ENCODE measurements around the gene AGAP2.

AGAP2 gene

DNA sequence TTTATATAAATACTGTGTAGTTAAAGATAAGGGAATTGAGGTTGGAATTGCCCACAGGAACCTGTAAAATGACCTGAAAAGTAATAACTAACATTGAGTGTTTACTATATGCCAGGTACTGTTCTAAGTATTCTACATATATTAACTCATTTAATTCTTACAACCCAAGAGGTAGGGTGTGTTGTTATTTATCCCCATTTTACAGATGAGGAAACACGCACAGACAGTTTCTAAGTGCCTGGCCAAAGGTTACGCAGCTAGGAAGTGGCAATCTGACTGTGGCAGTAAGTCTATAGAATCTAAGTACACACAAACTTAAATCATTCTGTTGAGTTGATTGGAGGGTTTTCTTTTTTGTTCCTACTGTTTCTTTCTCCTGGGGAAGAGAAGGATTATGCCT, 5.2 kb upstream of the AGAP2 start:
- no peaks in the 10 kb centered on the region for H3K79me2 ChIP-seq (ENCODE audit: control insufficient read depth, insufficient read depth, low read length, unreplicated experiment)
- peaks cover 26% of the 10 kb centered on the region for H3K27me3 ChIP-seq (ENCODE audit: insufficient read depth, low read length)
- H3K4me3 ChIP-seq (ENCODE audit: low read depth, low read length), result no peak overlapping the region
- no peak overlapping the region for H3K27ac ChIP-seq (ENCODE audit: low read depth, low read length)
- H3K36me3 ChIP-seq (ENCODE audit: insufficient read depth, low read length), result peaks cover 17% of the 10 kb centered on the region; the same call in 1 of the 2 replicates
- no peak overlapping the region for H2AFZ ChIP-seq (ENCODE audit: low read length, unreplicated experiment)
- no peaks in the 10 kb centered on the region for H3K4me1 ChIP-seq (ENCODE audit: control insufficient read depth, insufficient read depth, low read length, unreplicated experiment)

DNA sequence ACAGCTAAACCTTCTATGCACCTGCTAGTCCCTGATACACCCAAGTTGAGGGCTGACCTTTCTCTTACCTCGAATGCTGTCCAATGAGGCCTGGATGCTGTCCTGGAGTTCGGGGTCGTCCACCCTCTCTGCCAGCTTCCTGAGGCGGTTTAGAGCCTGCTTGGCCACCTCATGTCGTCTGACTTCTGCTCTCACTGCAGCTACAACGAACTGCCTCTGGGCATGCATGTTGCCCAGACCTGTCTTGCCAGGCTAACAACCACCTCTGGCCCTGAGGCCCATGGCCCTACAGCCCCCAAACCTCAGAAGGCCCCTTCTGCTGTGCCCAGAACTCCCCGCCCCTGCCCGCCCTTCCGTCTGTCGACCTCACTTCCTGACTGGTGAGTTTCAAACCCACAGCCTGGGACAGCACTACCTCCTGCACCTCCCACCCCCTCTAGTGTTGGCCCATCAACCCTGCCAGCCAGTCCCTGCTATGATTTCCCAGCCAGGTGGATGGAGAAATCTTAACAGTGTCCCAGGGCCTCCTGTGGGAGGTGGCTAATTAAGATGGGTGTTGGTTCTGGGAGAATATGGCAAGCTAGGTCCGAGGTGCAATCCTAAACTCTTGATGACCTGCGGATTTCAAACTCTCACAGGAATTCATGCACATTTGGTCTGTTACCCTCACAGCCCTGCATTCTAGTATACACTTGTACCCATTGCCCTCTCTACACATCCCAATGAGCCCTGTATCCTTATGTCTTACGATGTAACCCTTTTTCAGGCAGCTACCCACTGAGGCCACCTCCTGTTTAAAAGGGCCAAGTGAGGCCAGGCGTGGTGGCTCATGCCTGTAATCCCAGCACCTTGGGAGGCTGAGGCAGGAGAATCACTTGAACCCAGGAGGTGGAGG, 3.5 kb upstream of the AGAP2 start:
- peaks cover 42% of the 10 kb centered on the region for H3K27me3 ChIP-seq (ENCODE audit: insufficient read depth, low read length)
- H3K4me3 ChIP-seq (ENCODE audit: low read depth, low read length), result no peak overlapping the region
- no peaks in the 10 kb centered on the region for H3K79me2 ChIP-seq (ENCODE audit: control insufficient read depth, insufficient read depth, low read length, unreplicated experiment)
- H3K36me3 ChIP-seq (ENCODE audit: insufficient read depth, low read length), result peaks cover 9% of the 10 kb centered on the region; the same call in 1 of the 2 replicates
- no peak overlapping the region for H2AFZ ChIP-seq (ENCODE audit: low read length, unreplicated experiment)
- H3K4me1 ChIP-seq (ENCODE audit: control insufficient read depth, insufficient read depth, low read length, unreplicated experiment), result peaks cover 6% of the 10 kb centered on the region
- H3K27ac ChIP-seq (ENCODE audit: low read depth, low read length), result no peak overlapping the region

DNA sequence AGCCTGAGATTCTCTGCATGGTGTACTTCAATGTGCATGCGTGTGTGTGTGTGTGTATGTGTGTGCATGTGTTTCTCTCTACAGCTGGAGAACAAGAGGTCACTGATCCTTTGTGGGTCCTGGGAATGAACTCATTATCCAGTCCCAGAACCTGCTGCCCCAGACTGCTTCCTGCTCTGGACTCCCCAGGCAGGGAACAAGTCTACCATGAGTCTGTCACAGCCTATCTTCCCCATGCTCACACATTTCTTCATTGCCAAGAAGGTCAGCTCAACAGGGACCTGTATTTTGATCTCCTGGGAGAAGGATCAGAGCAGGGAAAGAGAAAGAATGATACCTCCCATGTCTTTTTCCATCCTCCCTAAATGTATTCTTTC, 2.9 kb upstream of the AGAP2 start:
- Histone ChIP-seq H2AFZ (ENCODE audit: low read length, unreplicated experiment) (no peak overlapping the region), H3K27me3 (ENCODE audit: insufficient read depth, low read length) (peaks cover 49% of the 10 kb centered on the region), H3K79me2 (ENCODE audit: control insufficient read depth, insufficient read depth, low read length, unreplicated experiment) (no peaks in the 10 kb centered on the region), H3K4me3 (ENCODE audit: low read depth, low read length) (no peak overlapping the region), H3K27ac (ENCODE audit: low read depth, low read length) (no peak overlapping the region), H3K36me3 (ENCODE audit: insufficient read depth, low read length) (peaks cover 6% of the 10 kb centered on the region; the same call in 1 of the 2 replicates), H3K4me1 (ENCODE audit: control insufficient read depth, insufficient read depth, low read length, unreplicated experiment) (peaks cover 10% of the 10 kb centered on the region)

DNA sequence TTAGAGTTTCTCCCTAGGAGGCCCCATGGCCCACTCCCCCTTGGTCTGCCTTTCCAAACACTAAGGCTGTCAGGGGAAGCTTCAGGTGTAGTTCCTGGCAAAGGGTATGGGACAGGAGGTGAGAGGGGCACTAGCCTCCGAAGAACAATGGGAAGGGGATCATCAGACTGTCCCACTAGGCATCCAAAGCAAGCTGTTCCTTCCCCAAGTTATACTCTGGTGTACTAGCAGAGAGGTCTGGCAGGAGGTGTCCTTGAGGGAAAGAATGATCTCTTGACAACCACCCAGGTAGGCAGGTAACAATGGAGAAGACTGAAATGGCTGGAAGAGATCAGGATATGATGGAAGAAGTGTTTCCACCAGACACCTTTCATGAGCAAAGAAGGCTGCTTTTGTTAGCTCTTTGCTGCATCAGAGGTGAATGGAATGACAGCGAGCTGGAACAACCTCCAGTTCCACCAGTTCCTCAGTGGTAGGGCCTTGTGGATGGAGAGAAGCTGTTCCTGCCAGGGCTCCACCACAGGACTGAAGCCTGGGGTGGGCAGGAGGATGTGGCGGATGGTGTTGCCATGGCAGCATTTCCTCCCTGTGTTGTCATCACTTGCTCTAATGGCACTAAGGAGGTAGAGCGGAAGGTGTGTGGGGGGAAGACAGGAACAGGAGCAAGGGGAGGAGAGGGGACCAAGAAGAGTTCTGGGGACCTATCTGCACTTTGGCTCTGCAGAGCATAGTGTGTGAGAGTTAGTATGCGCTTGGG, 2.3 kb upstream of the AGAP2 start:
- peaks cover 54% of the 10 kb centered on the region for H3K27me3 ChIP-seq (ENCODE audit: insufficient read depth, low read length)
- H3K4me1 ChIP-seq (ENCODE audit: control insufficient read depth, insufficient read depth, low read length, unreplicated experiment), result peaks cover 11% of the 10 kb centered on the region
- H3K79me2 ChIP-seq (ENCODE audit: control insufficient read depth, insufficient read depth, low read length, unreplicated experiment), result no peaks in the 10 kb centered on the region
- H2AFZ ChIP-seq (ENCODE audit: low read length, unreplicated experiment), result no peak overlapping the region
- H3K27ac ChIP-seq (ENCODE audit: low read depth, low read length), result no peak overlapping the region
- H3K36me3 ChIP-seq (ENCODE audit: insufficient read depth, low read length), result 0 out of 2 replicates have a peak, but pooled peaks cover under 1% of the 10 kb centered on the region
- no peak overlapping the region for H3K4me3 ChIP-seq (ENCODE audit: low read depth, low read length)

DNA sequence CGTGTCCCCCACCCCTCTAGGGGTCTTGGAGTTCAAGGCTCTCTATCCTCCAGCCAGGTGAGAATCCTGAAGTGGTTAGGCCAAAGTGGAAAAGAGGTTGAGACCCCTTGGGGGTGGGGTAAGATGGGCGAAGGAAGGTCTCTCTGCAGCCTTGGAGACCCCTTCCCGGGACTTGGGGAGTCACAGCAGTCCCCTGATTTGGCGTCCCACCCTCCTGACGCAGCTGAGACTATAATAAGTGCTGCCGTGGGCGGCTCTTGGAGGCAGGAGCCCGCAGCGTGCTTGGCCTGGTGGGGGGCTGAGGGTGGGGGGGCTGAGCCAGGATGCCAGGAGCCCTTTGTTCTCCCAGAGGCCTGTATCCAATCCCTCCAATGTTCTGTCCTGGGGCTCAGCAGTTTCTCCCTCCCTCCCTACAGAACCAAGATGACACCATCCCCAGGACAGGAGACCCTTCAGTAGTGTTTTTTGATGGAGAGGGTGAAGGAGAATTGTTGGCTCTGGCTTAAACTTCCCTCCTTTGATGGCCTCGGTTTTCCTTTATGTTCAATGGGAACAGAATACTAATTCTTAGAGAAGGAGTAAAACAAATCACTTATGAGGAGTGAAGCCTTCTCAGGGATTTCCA, 1.5 kb upstream of the AGAP2 start:
- peaks cover 14% of the 10 kb centered on the region for H3K4me1 ChIP-seq (ENCODE audit: control insufficient read depth, insufficient read depth, low read length, unreplicated experiment)
- no peak overlapping the region for H3K4me3 ChIP-seq (ENCODE audit: low read depth, low read length)
- H2AFZ ChIP-seq (ENCODE audit: low read length, unreplicated experiment), result no peak overlapping the region
- no peaks in the 10 kb centered on the region for H3K79me2 ChIP-seq (ENCODE audit: control insufficient read depth, insufficient read depth, low read length, unreplicated experiment)
- H3K36me3 ChIP-seq (ENCODE audit: insufficient read depth, low read length), result no peaks in the 10 kb centered on the region
- H3K27ac ChIP-seq (ENCODE audit: low read depth, low read length), result no peak overlapping the region
- H3K27me3 ChIP-seq (ENCODE audit: insufficient read depth, low read length), result peaks cover 61% of the 10 kb centered on the region

DNA sequence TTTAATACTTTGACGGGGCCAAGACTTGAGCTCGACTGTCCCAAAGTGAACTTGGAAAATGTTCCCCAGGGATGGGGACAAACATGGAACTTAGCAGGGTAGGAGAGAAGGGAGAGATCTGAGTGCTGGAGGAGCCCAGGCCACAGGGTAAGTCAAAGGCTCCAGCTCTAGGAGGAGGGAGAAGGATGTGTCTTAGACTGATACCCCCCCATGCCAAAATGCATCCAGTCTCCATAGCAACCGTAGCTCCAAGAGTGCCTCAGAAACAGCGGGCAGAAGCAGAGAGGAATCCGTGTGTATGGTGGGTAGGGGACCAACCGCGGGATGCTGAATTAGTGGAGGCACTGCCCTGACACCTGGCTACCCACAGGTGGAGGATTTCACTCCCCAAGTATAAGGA, 845 bp upstream of the AGAP2 start:
- no peak overlapping the region for H3K4me3 ChIP-seq (ENCODE audit: low read depth, low read length)
- H3K79me2 ChIP-seq (ENCODE audit: control insufficient read depth, insufficient read depth, low read length, unreplicated experiment), result no peaks in the 10 kb centered on the region
- no peak overlapping the region for H2AFZ ChIP-seq (ENCODE audit: low read length, unreplicated experiment)
- H3K27ac ChIP-seq (ENCODE audit: low read depth, low read length), result no peak overlapping the region
- H3K4me1 ChIP-seq (ENCODE audit: control insufficient read depth, insufficient read depth, low read length, unreplicated experiment), result peaks cover 14% of the 10 kb centered on the region
- peaks cover 67% of the 10 kb centered on the region for H3K27me3 ChIP-seq (ENCODE audit: insufficient read depth, low read length)
- no peaks in the 10 kb centered on the region for H3K36me3 ChIP-seq (ENCODE audit: insufficient read depth, low read length)

DNA sequence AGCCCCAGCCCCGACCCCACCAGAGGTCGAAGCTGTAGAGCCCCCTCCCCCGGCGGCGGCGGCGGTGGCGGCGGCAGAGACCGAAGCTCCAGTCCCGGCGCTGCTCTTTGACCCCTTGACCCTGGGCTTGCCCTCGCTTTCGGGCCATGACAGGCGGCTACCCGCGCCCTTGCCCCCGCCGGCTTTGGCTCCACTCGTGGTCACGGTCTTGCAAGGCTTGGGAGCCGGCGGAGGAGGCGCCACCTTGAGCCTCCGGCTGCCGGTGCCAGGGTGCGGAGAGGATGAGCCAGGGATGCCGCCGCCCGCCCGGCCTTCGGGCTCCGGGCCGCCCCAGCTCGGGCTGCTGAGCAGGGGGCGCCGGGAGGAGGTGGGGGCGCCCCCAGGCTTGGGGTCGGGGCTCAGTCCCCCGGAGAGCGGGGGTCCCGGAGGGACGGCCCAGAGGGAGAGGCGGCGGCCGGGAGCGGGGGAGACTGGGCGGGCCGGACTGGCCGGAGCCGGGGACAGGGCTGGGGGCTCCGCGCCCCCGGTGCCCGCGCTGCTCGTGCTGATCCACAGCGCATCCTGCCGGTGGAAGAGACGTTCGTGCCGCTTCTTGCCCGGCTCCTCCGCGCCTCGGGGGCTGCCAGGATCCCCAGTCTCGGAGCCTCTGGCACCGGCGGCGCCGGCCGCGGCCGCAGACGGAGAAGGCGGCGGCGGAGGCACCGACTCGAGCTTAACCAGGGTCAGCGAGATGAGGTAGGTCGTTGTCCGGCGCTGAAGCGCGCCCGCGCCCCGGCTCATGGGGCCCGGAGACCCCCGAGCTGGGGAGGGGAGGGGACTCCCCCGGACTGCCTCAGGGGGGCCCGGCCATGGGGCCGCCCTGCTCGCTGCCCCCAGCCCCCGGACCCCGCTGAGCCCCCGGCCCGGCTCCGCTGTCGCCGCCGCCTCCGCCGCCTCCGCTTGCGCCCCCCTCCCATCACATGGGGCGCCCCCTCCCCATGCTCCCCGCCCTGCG, 778 bp downstream of the AGAP2 start:
- H3K4me1 ChIP-seq (ENCODE audit: control insufficient read depth, insufficient read depth, low read length, unreplicated experiment), result peaks cover 14% of the 10 kb centered on the region
- H3K4me3 ChIP-seq (ENCODE audit: low read depth, low read length), result peak overlapping the region; percentile 68
- no peaks in the 10 kb centered on the region for H3K79me2 ChIP-seq (ENCODE audit: control insufficient read depth, insufficient read depth, low read length, unreplicated experiment)
- peak overlapping the region; percentile 67 for H2AFZ ChIP-seq (ENCODE audit: low read length, unreplicated experiment)
- peaks cover 74% of the 10 kb centered on the region for H3K27me3 ChIP-seq (ENCODE audit: insufficient read depth, low read length)
- H3K36me3 ChIP-seq (ENCODE audit: insufficient read depth, low read length), result no peaks in the 10 kb centered on the region
- H3K27ac ChIP-seq (ENCODE audit: low read depth, low read length), result no peak overlapping the region

DNA sequence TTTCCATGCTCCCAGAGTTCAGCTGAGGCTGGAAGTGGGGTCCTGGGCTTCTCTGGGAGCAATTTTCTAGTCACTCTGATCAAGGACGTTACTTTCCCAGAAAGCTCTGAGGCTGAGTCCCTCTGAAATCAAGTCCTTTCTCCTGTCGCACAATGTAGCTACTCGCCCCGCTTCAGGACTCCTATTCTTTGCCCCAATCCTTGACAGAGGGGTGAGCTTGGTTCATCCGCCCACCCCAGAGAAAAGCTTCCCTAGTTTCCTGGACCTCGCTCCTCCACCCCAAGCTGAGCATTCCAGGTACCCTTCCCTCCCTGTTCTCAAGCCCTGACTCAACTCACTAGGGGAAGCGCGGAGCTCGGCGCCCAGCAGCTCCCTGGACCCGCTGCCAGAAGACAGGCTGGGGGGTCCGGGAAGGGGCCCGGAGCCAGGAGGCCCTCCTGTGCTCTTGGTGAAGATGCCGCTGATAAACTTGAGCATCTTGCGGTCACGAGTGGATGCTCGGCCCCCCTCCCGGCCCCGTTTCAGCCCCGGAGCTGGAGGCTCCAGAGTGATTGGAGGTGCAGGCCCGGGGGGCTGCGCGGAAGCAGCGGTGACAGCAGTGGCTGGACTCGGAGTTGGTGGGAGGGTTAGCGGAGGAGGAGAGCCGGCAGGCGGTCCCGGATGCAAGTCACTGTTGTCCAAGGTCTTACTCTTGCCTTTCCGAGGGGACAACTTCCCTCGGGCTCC, 1.6 kb downstream of the AGAP2 start:
- Histone ChIP-seq H3K4me3 (ENCODE audit: low read depth, low read length) (peak overlapping the region; percentile 68), H3K27ac (ENCODE audit: low read depth, low read length) (no peak overlapping the region), H3K36me3 (ENCODE audit: insufficient read depth, low read length) (no peaks in the 10 kb centered on the region), H3K4me1 (ENCODE audit: control insufficient read depth, insufficient read depth, low read length, unreplicated experiment) (peaks cover 14% of the 10 kb centered on the region), H3K79me2 (ENCODE audit: control insufficient read depth, insufficient read depth, low read length, unreplicated experiment) (no peaks in the 10 kb centered on the region), H3K27me3 (ENCODE audit: insufficient read depth, low read length) (peaks cover 74% of the 10 kb centered on the region), H2AFZ (ENCODE audit: low read length, unreplicated experiment) (no peak overlapping the region)

DNA sequence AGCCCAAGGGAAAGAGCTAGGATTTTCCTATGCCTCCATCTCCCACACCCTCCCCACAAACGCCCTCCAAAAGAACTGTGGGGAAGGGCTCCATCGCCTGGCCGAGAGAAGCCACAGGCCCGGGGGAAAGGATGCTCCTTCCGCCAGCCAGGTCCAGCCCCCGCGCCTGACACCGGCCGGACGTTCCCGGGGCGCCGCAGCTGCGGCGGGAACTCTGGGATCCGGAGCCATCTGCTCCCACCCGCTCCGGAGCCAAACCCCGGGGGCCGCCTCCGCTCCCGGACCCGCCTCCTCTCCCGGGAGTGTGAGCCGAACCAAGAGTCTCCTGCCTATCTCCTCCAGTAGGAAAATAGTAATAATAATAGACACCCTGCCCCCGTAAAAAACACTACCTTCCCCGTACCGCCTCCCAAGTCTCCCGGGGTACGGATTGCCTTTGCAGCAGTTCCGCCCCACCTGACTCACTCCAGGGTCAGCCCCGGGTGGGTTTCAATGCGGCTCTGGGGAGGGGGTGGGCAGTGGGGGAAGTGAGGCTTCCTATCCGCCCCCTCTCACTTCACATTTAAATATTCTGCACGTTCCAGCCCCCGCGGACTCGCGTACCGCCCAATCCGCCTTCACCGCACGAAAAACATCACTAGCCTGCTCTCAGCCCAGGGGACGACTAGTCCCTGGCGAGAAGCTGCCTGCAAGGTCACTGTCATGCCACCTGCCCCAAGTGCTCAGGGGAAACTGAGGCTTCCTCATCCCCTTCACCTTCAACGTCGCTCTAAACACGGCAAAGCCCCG, 2.4 kb downstream of the AGAP2 start:
- Histone ChIP-seq H2AFZ (ENCODE audit: low read length, unreplicated experiment) (peak overlapping the region; percentile 8), H3K4me3 (ENCODE audit: low read depth, low read length) (peak overlapping the region; percentile 57), H3K4me1 (ENCODE audit: control insufficient read depth, insufficient read depth, low read length, unreplicated experiment) (peaks cover 14% of the 10 kb centered on the region), H3K27ac (ENCODE audit: low read depth, low read length) (no peak overlapping the region), H3K27me3 (ENCODE audit: insufficient read depth, low read length) (peaks cover 72% of the 10 kb centered on the region), H3K79me2 (ENCODE audit: control insufficient read depth, insufficient read depth, low read length, unreplicated experiment) (no peaks in the 10 kb centered on the region), H3K36me3 (ENCODE audit: insufficient read depth, low read length) (no peaks in the 10 kb centered on the region)
